HEK293 (cell line): ENCODE results near the gene SRRM2.

Source experiments
- CTCF ChIA-PET: fragments of 350-600 bp; formaldehyde crosslinking; extraction: SDS; loops from one replicate; lab custom pipeline; 2021; ENCODE audit warnings: antibody characterized with exemption; lab: Yijun Ruan, JAX
- POLR2A ChIA-PET: fragments of 300-600 bp; formaldehyde crosslinking; extraction: SDS; loops from one replicate; lab custom pipeline; 2020; ENCODE audit warnings: antibody characterized with exemption, inconsistent platforms; lab: Yijun Ruan, JAX
- H3K27ac ChIP-seq: fragments of 200-500 bp; sonication (Bioruptor generic); 2 replicates; pipeline ENCODE4 v1.5.1; 2014; ENCODE audit warnings: low read depth, low read length, control low read depth, inconsistent platforms; ENCODE audit errors: extremely low read depth
- H3K36me3 ChIP-seq, 2 experiments: fragments of 200-500 bp in 1 of 2; sonication (Bioruptor generic) in 1 of 2; 1 replicate in 1 of 2; 2 replicates in 1 of 2; pipeline ENCODE4 v1.5.1; 2014 to 2017; ENCODE audit warnings: inconsistent platforms in 2 of 2, low read length in 2 of 2; ENCODE audit not compliant: control insufficient read depth in 2 of 2, insufficient read depth in 1 of 2
- H3K4me1 ChIP-seq: fragments of 200-500 bp; sonication (Bioruptor generic); 2 replicates; pipeline ENCODE4 v1.5.1; 2014; ENCODE audit warnings: mild to moderate bottlenecking, low read length, inconsistent platforms; ENCODE audit not compliant: control insufficient read depth, insufficient read depth
- H3K4me3 ChIP-seq: 2 replicates; pipeline ENCODE4 v1.5.1; 2011; ENCODE audit warnings: low read depth, mild to moderate bottlenecking, control low read depth, low read length, moderate library complexity
- H3K9me3 ChIP-seq: fragments of 200-500 bp; sonication (Bioruptor generic); 2 replicates; pipeline ENCODE4 v1.5.1; 2014; ENCODE audit warnings: low read depth, low read length, inconsistent platforms; ENCODE audit not compliant: control insufficient read depth, insufficient read depth
- FEZF1 ChIP-seq: fragments of 450-650 bp; formaldehyde crosslinking; IDR thresholded peaks from 2 replicates; pipeline ENCODE4 v1.5.1; 2016; ENCODE audit warnings: missing biosample characterization, missing genetic modification characterization
- KLF1 ChIP-seq: fragments of 450-650 bp; formaldehyde crosslinking; IDR thresholded peaks from 2 replicates; pipeline ENCODE4 v1.5.1; 2016; ENCODE audit warnings: missing biosample characterization, missing genetic modification characterization
- KLF8 ChIP-seq: fragments of 450-650 bp; formaldehyde crosslinking; IDR thresholded peaks from 2 replicates; pipeline ENCODE4 v1.5.1; 2016; ENCODE audit warnings: missing biosample characterization, missing genetic modification characterization
- KLF9 ChIP-seq: fragments of 450-650 bp; formaldehyde crosslinking; IDR thresholded peaks from 2 replicates; pipeline ENCODE4 v1.5.1; 2016; ENCODE audit warnings: missing biosample characterization, missing genetic modification characterization, low read depth
- MEIS1 ChIP-seq: sonication (generic); formaldehyde crosslinking; IDR thresholded peaks from 2 replicates; pipeline ENCODE4 v1.8.1; 2022; ENCODE audit warnings: missing genetic modification reagents, mild to moderate bottlenecking, borderline replicate concordance
- OSR2 ChIP-seq: fragments of 450-650 bp; formaldehyde crosslinking; IDR thresholded peaks from 2 replicates; pipeline ENCODE4 v1.5.1; 2016; ENCODE audit warnings: missing biosample characterization, missing genetic modification characterization
- SCRT1 ChIP-seq: fragments of 450-650 bp; formaldehyde crosslinking; IDR thresholded peaks from 2 replicates; pipeline ENCODE4 v1.5.1; 2016; ENCODE audit warnings: missing biosample characterization, missing genetic modification characterization, borderline replicate concordance
- SCRT2 ChIP-seq: fragments of 450-650 bp; formaldehyde crosslinking; IDR thresholded peaks from 2 replicates; pipeline ENCODE4 v1.5.1; 2016; ENCODE audit warnings: missing biosample characterization, missing genetic modification characterization
- SP7 ChIP-seq: fragments of 450-650 bp; formaldehyde crosslinking; IDR thresholded peaks from 2 replicates; pipeline ENCODE4 v1.5.1; 2016; ENCODE audit warnings: missing biosample characterization, missing genetic modification characterization
- YY1 ChIP-seq: fragments of 450-650 bp; formaldehyde crosslinking; IDR thresholded peaks from 2 replicates; pipeline ENCODE4 v1.5.1; 2018; ENCODE audit warnings: missing biosample characterization, missing genetic modification characterization
- ZBTB1 ChIP-seq: fragments of 450-650 bp; formaldehyde crosslinking; IDR thresholded peaks from 2 replicates; pipeline ENCODE4 v1.5.1; 2016; ENCODE audit warnings: missing biosample characterization, missing genetic modification characterization
- ZBTB20 ChIP-seq: fragments of 450-650 bp; formaldehyde crosslinking; IDR thresholded peaks from 2 replicates; pipeline ENCODE4 v1.5.1; 2016; ENCODE audit warnings: missing biosample characterization, missing genetic modification characterization
- ZBTB48 ChIP-seq: fragments of 450-650 bp; formaldehyde crosslinking; IDR thresholded peaks from 2 replicates; pipeline ENCODE4 v1.5.1; 2016; ENCODE audit warnings: missing biosample characterization, missing genetic modification characterization
- ZBTB8A ChIP-seq: fragments of 450-650 bp; formaldehyde crosslinking; IDR thresholded peaks from 2 replicates; pipeline ENCODE4 v1.5.1; 2016; ENCODE audit warnings: missing biosample characterization, missing genetic modification characterization
- ZFHX2 ChIP-seq: fragments of 450-650 bp; formaldehyde crosslinking; conservative IDR thresholded peaks from 2 replicates; pipeline ENCODE4 v1.5.1; 2016; ENCODE audit warnings: missing biosample characterization, missing genetic modification characterization
- ZFP3 ChIP-seq: fragments of 450-650 bp; formaldehyde crosslinking; IDR thresholded peaks from 2 replicates; pipeline ENCODE4 v1.5.1; 2016; ENCODE audit warnings: low read depth, missing biosample characterization, missing genetic modification characterization
- ZFP69B ChIP-seq: fragments of 450-650 bp; formaldehyde crosslinking; IDR thresholded peaks from 2 replicates; pipeline ENCODE4 v1.5.1; 2016; ENCODE audit warnings: missing biosample characterization, missing genetic modification characterization
- ZIC2 ChIP-seq: fragments of 450-650 bp; formaldehyde crosslinking; IDR thresholded peaks from 2 replicates; pipeline ENCODE4 v1.5.1; 2016; ENCODE audit warnings: missing biosample characterization, missing genetic modification characterization
- ZNF10 ChIP-seq: fragments of 450-650 bp; formaldehyde crosslinking; IDR thresholded peaks from 2 replicates; pipeline ENCODE4 v1.5.1; 2017; ENCODE audit warnings: missing biosample characterization, missing genetic modification characterization
- ZNF132 ChIP-seq: fragments of 450-650 bp; formaldehyde crosslinking; IDR thresholded peaks from 2 replicates; pipeline ENCODE4 v1.5.1; 2017; ENCODE audit warnings: missing biosample characterization, missing genetic modification characterization, borderline replicate concordance
- ZNF404 ChIP-seq: fragments of 450-650 bp; formaldehyde crosslinking; IDR thresholded peaks from 2 replicates; pipeline ENCODE4 v1.5.1; 2017; ENCODE audit warnings: missing biosample characterization, missing genetic modification characterization
- ZNF423 ChIP-seq: fragments of 450-650 bp; formaldehyde crosslinking; IDR thresholded peaks from 2 replicates; pipeline ENCODE4 v1.5.1; 2016; ENCODE audit warnings: missing biosample characterization, missing genetic modification characterization
- ZNF426 ChIP-seq: fragments of 450-650 bp; formaldehyde crosslinking; IDR thresholded peaks from 2 replicates; pipeline ENCODE4 v1.5.1; 2017; ENCODE audit warnings: missing biosample characterization, missing genetic modification characterization, mild to moderate bottlenecking, inconsistent platforms, moderate library complexity
- ZNF558 ChIP-seq: fragments of 450-650 bp; formaldehyde crosslinking; IDR thresholded peaks from 2 replicates; pipeline ENCODE4 v1.5.1; 2016; ENCODE audit warnings: missing biosample characterization, missing genetic modification characterization
- ZNF560 ChIP-seq: fragments of 450-650 bp; formaldehyde crosslinking; IDR thresholded peaks from 2 replicates; pipeline ENCODE4 v1.5.1; 2017; ENCODE audit warnings: missing biosample characterization, missing genetic modification characterization, borderline replicate concordance
- ZNF571 ChIP-seq: fragments of 450-650 bp; formaldehyde crosslinking; IDR thresholded peaks from 2 replicates; pipeline ENCODE4 v1.5.0; 2017; ENCODE audit warnings: missing biosample characterization, missing genetic modification characterization
- ZNF600 ChIP-seq: fragments of 450-650 bp; formaldehyde crosslinking; IDR thresholded peaks from 2 replicates; pipeline ENCODE4 v1.5.1; 2016; ENCODE audit warnings: missing biosample characterization, missing genetic modification characterization
- TF ChIP-seq, protein P1 (sequence below): fragments of 450-650 bp; formaldehyde crosslinking; IDR thresholded peaks from 2 replicates; pipeline ENCODE4 v1.5.1; 2017; ENCODE audit warnings: missing biosample characterization, missing genetic modification characterization
- TF ChIP-seq, protein P2 (sequence below): fragments of 450-650 bp; IDR thresholded peaks from 2 replicates; pipeline ENCODE4 v1.5.1; 2018; ENCODE audit warnings: missing biosample characterization, missing genetic modification characterization
- TF ChIP-seq, protein P3 (sequence below): fragments of 450-650 bp; formaldehyde crosslinking; IDR thresholded peaks from 2 replicates; pipeline ENCODE4 v1.5.1; 2016; ENCODE audit warnings: missing biosample characterization, missing genetic modification characterization, borderline replicate concordance

Gene SRRM2

DNA sequence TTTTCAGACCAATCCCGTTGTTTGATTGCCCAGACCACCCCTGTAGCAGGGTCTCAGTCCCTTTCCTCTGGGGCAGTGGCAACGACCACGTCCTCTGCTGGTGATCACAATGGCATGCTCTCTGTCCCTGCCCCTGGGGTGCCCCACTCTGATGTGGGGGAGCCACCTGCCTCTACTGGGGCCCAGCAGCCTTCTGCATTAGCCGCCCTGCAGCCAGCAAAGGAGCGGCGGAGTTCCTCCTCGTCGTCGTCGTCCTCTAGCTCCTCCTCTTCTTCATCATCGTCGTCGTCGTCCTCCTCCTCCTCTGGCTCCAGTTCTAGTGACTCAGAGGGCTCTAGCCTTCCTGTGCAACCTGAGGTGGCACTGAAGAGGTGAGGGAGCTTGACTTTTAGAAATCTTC lies 15.5 kb downstream of the SRRM2 start:
- H3K4me3 ChIP-seq: no peak overlapping the region
- H3K9me3 ChIP-seq: no peaks in the 10 kb centered on the region
- ChIA-PET POLR2A (interaction anchor here (0.6 to 1.1 kb wide), 4 partner anchors 8 to 143 kb away, joined by 3 to 7 read pairs (median 4); no protein-coding TSS in a partner anchor), CTCF (no interaction called here)
- TF ChIP-seq, protein P1, sequence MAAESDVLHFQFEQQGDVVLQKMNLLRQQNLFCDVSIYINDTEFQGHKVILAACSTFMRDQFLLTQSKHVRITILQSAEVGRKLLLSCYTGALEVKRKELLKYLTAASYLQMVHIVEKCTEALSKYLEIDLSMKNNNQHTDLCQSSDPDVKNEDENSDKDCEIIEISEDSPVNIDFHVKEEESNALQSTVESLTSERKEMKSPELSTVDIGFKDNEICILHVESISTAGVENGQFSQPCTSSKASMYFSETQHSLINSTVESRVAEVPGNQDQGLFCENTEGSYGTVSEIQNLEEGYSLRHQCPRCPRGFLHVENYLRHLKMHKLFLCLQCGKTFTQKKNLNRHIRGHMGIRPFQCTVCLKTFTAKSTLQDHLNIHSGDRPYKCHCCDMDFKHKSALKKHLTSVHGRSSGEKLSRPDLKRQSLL (tag by site-specific recombination): peak; percentile 51; the same call in 1 of the 2 replicates
- TF ChIP-seq KLF9 (tag by site-specific recombination) (no peak), ZFP3 (tag by site-specific recombination) (no peak), ZNF571 (tag by site-specific recombination) (no peak)
- TF ChIP-seq, protein P2, sequence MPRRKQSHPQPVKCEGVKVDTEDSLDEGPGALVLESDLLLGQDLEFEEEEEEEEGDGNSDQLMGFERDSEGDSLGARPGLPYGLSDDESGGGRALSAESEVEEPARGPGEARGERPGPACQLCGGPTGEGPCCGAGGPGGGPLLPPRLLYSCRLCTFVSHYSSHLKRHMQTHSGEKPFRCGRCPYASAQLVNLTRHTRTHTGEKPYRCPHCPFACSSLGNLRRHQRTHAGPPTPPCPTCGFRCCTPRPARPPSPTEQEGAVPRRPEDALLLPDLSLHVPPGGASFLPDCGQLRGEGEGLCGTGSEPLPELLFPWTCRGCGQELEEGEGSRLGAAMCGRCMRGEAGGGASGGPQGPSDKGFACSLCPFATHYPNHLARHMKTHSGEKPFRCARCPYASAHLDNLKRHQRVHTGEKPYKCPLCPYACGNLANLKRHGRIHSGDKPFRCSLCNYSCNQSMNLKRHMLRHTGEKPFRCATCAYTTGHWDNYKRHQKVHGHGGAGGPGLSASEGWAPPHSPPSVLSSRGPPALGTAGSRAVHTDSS (tag by site-specific recombination): peak; percentile 84
- H3K27ac ChIP-seq: no peak overlapping the region
- H3K4me1 ChIP-seq: no peaks in the 10 kb centered on the region; the same call in 1 of the 2 replicates
- H3K36me3 ChIP-seq: peaks cover 25 to 98% of the 10 kb centered on the region in 2 experiments

DNA sequence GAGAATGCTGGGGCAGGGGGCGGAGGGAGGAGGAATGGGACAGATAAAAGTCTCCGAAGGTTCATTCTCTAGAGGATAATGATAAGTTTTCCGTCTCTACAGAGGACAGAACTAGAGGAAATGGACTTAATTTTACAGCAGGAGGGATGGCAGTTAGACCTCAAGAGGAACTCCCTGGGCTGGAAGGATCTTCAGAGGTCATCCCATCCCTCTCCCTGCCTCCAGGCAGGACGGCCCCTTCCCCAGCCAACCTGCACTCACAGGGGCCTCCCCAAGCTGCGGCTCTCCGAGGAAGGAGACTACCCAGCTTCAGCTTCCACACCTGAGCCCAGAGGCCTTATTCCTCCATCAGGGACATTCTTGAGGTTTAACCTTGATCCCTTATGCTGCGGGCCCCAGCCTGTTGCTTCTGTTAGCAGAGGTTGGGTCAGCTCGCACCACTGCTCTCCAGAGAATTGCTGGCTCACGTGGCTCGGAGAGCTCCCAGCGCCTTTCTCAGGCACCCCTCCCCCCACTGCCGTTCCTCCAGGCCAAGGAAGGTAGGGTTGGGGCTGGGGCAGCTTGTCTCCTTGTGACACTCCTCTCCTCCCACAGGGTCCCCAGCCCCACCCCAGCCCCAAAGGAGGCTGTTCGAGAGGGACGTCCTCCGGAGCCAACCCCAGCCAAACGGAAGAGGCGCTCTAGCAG lies 16.1 kb downstream of the SRRM2 start:
- no peaks in the 10 kb centered on the region; the same call in 1 of the 2 replicates for H3K4me1 ChIP-seq
- POLR2A ChIA-PET: interaction anchor here (0.7 to 1.4 kb wide), 5 partner anchors 9 to 143 kb away, joined by 3 to 7 read pairs (median 4); partner anchors contain the start of gene SRRM2
- no peak for TF ChIP-seq OSR2 (tag by site-specific recombination)
- TF ChIP-seq ZNF132 (tag by site-specific recombination): no peak
- peak; percentile 75; the same call in 1 of the 2 replicates for TF ChIP-seq SCRT1
- no peak for TF ChIP-seq MEIS1 (CRISPR knock-in tag)
- no peak for TF ChIP-seq ZNF560 (tag by site-specific recombination)
- peak; percentile 88 for TF ChIP-seq SCRT2 (tag by site-specific recombination)
- TF ChIP-seq ZIC2: no peak
- no peak for TF ChIP-seq ZNF426 (tag by site-specific recombination)
- no peak for TF ChIP-seq ZBTB48 (tag by site-specific recombination)
- no peak for TF ChIP-seq KLF1 (tag by site-specific recombination)
- no peak for TF ChIP-seq SP7 (tag by site-specific recombination)
- TF ChIP-seq ZBTB1: no peak
- TF ChIP-seq ZNF423 (tag by site-specific recombination): no peak
- no peak for TF ChIP-seq ZFHX2 (tag by site-specific recombination)
- TF ChIP-seq YY1 (tag by site-specific recombination): no peak
- 0 out of 2 replicates have a peak, but pooled peaks have one; percentile 13 for TF ChIP-seq ZBTB8A (tag by site-specific recombination)
- no peak for TF ChIP-seq ZBTB20 (tag by site-specific recombination)
- TF ChIP-seq FEZF1 (tag by site-specific recombination): no peak
- TF ChIP-seq KLF8 (tag by site-specific recombination): no peak
- TF ChIP-seq ZNF558 (tag by site-specific recombination): no peak
- TF ChIP-seq, protein P3, sequence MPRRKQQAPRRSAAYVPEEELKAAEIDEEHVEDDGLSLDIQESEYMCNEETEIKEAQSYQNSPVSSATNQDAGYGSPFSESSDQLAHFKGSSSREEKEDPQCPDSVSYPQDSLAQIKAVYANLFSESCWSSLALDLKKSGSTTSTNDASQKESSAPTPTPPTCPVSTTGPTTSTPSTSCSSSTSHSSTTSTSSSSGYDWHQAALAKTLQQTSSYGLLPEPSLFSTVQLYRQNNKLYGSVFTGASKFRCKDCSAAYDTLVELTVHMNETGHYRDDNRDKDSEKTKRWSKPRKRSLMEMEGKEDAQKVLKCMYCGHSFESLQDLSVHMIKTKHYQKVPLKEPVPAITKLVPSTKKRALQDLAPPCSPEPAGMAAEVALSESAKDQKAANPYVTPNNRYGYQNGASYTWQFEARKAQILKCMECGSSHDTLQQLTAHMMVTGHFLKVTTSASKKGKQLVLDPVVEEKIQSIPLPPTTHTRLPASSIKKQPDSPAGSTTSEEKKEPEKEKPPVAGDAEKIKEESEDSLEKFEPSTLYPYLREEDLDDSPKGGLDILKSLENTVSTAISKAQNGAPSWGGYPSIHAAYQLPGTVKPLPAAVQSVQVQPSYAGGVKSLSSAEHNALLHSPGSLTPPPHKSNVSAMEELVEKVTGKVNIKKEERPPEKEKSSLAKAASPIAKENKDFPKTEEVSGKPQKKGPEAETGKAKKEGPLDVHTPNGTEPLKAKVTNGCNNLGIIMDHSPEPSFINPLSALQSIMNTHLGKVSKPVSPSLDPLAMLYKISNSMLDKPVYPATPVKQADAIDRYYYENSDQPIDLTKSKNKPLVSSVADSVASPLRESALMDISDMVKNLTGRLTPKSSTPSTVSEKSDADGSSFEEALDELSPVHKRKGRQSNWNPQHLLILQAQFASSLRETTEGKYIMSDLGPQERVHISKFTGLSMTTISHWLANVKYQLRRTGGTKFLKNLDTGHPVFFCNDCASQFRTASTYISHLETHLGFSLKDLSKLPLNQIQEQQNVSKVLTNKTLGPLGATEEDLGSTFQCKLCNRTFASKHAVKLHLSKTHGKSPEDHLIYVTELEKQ (tag by site-specific recombination): no peak
- 0 out of 2 replicates have a peak, but pooled peaks have one; percentile 51 for TF ChIP-seq ZFP69B (tag by site-specific recombination)
- TF ChIP-seq ZNF600: no peak
- TF ChIP-seq ZNF10 (tag by site-specific recombination): no peak
- TF ChIP-seq ZNF404 (tag by site-specific recombination): no peak

More for the DNA sequence above, 16.1 kb downstream of the SRRM2 start:
- H3K4me3 ChIP-seq: no peak overlapping the region
- H3K36me3 ChIP-seq: peaks cover 23 to 98% of the 10 kb centered on the region in 2 experiments
- CTCF ChIA-PET: interaction anchor here (1.7 kb wide), 1 partner anchor 14 kb away, joined by 3 read pairs; no protein-coding TSS in a partner anchor
- no peaks in the 10 kb centered on the region for H3K9me3 ChIP-seq
- no peak overlapping the region for H3K27ac ChIP-seq
